Activated effector memory CD4-positive, alpha-beta T cell treated with Interleukin-2 at 50 U/mL for 16 hours (primary cell): ENCODE measurements around the gene KSR2.
"Not testable (repeated sequence)": the region's sequence is repeated elsewhere in the genome, so short reads cannot be mapped to it uniquely, and the experiment has no call there.

Experiments
- DNase-seq: peaks from one replicate; pipeline ENCODE4 v3.0.0-alpha.2; 2020

The KSR2 gene

GRCh38 chr12:117809509-117809908, 159.3 kb downstream of the KSR2 start:
- no peak for DNase-seq

- DNase-seq: no peak
Observed at GRCh38 chr12:117807946-117808345, 160.8 kb downstream of the KSR2 start.

- no peak for DNase-seq
Observed at GRCh38 chr12:117807355-117807754, 161.4 kb downstream of the KSR2 start.

DNA sequence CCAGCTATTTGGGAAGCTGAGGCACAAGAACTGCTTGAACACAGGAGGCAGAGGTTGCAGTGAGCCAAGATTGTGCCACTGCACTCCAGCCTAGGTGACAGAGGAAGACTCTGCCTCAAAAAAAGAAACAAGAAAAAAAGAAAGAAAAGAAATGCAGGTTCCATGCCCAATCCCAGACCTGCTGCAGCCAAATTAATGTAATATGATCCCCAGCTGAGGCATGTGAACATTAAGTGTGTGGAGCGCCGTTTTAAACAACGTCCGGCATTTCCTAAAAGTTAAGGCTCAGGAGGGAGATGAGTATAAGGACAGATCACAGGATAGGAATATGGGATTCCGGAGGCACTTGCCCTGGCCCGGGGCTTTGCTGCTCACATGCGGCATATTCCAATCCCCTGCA, 162.9 kb downstream of the KSR2 start:
- DNase-seq: no peak

- DNase-seq: no peak
Observed at GRCh38 chr12:117803001-117803400, 165.8 kb downstream of the KSR2 start.

- DNase-seq: not testable (repeated sequence)
Observed at GRCh38 chr12:117800711-117801110, 168.1 kb downstream of the KSR2 start.

DNA sequence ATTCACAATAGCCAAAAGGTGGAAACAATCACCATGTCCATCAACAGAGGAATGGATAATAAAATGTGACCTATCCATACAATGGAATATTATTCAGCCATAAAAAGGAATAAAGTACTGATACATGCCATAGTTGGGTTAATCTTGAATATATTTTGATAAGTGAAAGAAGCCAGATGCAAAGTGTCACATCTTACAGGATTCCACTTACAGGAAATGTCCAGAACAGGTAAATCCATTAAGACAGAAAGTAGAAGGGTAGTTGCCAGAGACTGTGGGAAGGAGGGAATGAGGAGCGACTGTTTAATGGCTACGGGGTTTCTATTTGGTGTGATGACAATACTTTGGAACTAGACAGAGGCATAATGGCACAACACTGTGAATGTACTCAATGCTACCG, 171.6 kb downstream of the KSR2 start:
- no peak for DNase-seq

DNA sequence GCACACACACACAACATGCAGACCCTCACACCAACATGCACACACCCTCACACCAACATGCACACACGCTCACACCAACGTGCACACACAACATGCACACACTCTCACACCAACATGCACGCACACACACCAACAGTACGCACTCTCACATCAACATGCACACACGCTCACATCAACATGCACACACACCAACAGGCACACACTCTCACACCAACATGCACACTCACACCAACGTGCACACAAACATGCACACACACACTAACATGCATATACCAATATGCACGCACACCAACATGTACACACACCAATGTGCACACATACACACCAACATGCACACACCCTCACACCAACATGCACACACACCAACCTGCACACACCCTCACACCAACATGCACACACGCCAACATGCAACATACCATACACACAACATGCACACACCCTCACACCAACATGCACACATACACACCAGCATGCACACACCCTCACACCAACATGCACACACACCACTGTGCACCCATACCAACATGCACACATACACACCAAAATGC, 175.8 kb downstream of the KSR2 start:
- DNase-seq: no peak

DNA sequence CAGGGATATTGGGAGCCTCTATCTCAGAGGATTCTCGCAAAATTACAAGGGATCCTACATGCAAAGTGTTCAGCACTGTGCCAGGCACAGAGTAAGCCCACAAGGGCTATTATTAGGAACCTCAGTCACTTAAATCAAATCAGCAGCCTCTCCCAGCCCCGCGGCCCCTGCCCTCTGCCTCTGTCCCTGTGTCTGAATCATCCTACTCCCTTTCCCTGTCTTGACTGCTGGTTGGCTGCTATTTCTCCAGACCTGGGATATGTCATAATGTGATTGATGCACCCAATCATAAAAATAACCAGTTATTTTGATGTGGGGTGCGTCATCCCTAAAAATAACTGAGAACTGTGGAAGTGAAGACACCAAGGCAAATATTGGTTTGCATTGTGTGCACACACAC, 176.3 kb downstream of the KSR2 start:
- no peak for DNase-seq

DNA sequence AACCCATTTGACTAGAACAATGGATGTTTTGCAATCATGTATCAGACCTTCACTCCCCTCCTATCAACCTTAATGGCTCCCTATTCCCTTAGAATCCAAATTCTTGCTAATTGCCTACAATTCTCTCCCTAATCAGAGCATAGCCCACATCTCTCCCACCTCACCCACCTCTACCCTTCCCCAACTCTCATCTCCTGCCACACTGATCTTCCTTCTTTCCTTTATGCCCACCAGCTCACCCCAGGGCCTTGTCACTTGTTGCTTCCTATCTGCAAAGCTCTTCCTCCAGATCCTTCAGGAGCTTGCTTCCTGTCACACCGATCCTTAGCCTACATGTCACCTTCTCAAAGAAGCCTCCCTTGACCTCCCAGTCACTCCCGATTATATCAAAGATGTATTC, 177.8 kb downstream of the KSR2 start:
- DNase-seq: no peak

- no peak for DNase-seq
Observed at GRCh38 chr12:117790198-117790597, 178.6 kb downstream of the KSR2 start.

DNA sequence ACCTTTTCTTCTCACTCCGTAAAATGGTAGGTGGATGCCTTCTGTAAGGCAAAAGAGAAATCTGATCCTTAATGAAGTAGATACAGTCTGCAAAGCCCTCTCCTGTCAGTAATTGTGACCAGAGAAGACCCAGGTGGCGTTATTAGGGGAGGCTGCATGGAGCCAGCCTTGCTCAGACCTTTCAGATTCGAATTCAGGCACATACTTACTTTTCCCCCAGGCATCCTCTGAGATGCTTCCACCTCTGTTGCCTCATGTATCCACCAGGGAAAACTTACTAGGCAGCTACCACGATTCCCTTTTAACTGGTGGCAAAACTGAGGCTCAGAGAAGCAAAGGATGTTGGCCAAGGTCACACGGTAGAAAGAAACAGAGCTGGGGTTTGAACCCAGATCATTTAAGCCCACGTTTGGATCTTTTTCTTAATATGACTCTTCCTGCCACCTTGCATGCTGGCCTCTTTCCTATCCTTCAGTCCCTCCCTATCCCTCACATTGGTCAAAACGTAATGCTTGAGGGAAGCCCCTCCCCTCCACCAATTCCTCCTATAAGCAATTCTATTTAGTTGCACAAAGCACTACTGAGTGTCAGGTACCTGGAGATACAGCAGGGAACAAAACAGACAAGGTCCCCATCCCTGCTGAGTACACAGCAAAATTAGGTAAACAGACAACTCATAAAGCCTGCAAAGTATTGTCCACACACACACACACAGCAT, 179.4 kb downstream of the KSR2 start:
- no peak for DNase-seq

DNA sequence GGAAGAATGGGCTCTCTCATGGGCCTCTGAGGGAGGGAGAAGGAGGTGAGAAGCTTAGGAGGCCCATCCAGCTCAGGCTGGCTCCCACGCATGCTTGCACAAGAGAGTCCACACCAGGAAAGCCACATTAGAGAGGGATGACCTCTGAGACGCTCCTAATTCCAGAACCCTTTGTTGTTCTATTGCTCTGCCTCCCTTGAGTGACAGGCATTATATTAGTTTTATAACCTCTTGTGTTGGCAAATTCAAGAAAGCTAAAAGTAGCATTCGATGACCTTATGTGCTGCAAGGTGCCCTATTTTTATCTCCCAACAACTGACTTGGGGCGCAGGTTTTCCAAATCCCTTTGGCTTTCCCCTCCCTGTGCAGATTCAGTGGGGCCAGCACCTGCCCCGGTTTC, 190.1 kb downstream of the KSR2 start:
- no peak for DNase-seq

DNA sequence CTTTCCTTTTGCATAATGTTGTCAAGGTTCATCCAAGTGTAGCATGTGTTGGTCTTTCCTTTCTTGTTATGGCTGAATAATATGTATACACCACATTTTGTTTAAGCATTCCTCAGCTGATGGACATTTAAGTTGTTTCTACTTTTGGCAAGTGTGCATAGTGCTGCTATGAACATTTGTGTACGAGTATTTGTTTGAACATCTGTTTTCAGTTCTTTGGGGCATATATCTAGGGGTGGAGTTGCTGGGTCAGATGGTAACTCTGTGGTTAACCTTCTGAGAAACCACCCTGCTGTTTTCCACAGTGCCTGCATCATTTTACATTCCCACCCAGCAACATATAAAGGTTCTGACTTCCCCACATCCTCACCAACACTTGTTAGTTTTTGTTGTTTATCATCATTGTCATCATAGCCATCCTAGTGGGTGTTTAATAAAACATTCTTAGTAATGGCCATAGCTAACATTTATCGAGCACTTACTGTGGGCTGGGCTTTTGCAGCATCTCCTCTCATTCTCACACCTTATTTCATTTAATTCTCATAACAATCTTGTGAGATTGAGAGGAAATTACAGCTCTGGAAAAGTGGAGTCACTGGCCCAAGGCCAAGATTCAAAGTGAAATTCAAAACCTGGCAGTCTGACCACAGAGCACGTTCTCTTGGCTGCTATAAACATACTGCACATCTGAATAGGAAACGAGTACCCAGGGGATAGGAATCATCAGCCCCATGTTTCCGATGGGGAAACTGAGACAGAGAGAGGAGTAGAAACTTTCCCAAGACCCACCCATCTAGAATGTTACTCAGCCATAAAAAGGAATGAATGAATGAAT, 193.6 kb downstream of the KSR2 start:
- DNase-seq: no peak

- no peak for DNase-seq
Observed at GRCh38 chr12:117768860-117769259, 199.9 kb downstream of the KSR2 start.

DNA sequence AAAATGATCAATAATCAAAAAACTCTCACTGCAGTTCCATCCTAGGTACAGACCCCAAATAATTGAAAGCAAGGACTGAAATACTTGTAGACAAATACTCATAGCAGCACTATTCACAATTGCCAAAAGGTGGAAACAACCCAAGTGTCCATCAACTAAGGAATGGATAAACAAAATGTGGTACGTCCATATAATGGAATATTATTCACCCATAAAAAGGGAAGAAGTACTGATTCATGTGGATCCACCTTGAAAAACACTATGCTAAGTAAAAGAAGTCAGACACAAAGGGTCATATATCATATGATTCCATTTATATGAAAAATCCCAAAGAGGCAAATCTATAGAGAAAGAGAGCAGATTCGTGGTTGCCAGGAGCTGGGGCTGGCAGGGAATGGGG, 202.8 kb downstream of the KSR2 start:
- DNase-seq: no peak

- no peak for DNase-seq
Observed at GRCh38 chr12:117762143-117762542, 206.6 kb downstream of the KSR2 start.

DNA sequence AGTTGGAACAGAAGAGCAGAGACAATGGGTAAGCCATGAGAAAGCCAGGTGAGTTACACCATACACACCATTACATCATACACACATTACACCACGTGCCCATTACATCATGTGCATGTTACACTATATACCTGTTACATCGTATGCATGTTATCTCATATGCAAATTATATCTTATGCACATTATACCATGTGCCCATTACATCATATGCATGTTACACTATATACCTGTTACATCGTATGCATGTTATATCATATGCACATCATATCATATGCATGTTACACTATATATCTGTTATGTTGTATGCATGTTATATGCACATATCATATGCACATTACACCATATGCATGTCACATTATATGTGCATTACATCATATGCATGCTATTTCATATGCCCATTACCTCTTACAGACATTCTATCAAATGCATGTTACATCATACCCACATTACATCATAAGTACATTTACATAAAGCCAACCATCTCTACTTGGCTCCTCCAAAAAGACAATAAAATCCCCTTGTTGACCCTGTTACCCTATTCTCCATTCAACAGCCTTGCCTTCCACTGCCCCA, 207.2 kb downstream of the KSR2 start:
- DNase-seq: no peak

GRCh38 chr12:117760990-117761389, 207.8 kb downstream of the KSR2 start:
- DNase-seq: no peak

- no peak for DNase-seq
Observed at GRCh38 chr12:117750657-117751056, 218.1 kb downstream of the KSR2 start.

- no peak for DNase-seq
Observed at GRCh38 chr12:117749431-117749830, 219.4 kb downstream of the KSR2 start.

DNA sequence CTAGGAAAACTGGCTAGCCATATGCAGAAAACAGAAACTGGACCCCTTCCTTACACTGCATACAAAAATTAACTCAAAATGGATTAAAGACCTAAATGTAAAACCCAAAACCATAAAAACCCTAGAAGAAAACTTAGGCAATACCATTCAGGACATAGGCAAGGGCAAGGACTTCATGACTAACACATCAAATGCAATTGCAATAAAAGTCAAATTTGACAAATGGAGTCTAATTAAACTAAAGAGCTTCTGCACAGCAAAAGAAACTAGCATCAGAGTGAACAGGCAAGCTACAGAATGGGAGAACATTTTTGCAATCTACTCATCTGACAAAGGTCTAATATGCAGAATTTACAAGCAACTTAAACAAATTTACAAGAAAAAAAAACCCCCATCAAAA, 222.4 kb downstream of the KSR2 start:
- DNase-seq: not testable (repeated sequence)

DNA sequence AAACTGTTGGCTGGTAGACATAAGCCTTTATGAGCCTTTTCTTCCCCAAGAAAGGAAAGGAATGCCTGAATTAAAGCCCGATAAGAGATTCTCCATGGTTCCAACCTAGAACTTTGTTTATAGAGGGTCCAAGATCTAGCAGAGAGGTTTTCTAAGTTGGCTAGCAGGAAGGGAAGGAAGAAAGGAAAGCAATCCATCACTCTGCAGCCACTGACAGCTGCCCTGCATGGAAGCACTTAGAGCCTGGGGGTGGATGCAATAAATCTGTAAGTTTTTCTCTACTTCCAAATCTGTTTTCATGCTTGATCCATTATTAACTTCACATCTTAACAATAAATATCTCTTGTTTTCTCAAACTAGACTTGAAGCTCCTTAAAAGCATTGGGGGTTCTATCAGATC, 224.4 kb downstream of the KSR2 start:
- no peak for DNase-seq

DNA sequence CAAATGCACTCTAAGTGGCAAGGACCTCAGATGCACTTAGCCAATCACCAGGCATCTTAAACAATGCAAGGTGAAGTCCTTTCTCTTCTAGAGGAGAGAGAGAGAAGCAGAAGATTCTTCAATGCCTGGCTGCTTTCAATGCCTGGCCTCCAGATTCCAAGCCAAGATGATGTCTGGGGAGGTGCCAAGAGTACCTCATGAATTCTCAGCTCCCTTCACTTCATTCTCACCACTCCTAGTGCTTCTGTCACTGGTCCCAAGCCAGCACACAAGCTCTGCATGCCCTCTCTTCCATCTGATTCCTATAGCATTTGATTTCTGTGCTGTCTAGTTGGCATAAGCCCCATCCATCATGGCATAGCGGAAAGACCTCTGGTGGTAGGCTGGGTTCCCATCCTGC, 225.0 kb downstream of the KSR2 start:
- DNase-seq: no peak
